Medulla oblongata (tissue), 1 donor: Measurements from ENCODE around the gene ACOXL.

Experiments
- DNase-seq: peaks from one replicate; pipeline ENCODE4 v3.0.0-alpha.2; 2015; ENCODE audit errors: extremely low spot score

The ACOXL gene

DNA sequence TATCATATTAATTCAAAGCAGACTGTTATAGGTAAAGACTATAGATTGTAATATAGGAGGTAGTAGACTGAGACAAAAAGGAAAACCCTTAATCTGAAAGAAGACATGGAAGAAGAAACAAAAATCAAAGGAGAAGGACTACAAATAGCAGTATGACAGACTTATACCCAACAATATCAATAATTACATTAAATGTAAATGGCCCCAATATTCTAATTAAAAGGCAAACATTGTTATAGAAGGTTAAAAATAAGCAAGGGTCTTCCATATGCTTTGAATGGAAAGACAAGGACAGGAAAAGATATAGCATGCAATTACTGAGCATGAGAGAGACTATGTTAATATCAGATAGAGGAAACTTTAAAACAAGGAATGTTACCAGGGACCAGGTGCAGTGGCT lies 278.8 kb downstream of the ACOXL start:
- no peak for DNase-seq

DNA sequence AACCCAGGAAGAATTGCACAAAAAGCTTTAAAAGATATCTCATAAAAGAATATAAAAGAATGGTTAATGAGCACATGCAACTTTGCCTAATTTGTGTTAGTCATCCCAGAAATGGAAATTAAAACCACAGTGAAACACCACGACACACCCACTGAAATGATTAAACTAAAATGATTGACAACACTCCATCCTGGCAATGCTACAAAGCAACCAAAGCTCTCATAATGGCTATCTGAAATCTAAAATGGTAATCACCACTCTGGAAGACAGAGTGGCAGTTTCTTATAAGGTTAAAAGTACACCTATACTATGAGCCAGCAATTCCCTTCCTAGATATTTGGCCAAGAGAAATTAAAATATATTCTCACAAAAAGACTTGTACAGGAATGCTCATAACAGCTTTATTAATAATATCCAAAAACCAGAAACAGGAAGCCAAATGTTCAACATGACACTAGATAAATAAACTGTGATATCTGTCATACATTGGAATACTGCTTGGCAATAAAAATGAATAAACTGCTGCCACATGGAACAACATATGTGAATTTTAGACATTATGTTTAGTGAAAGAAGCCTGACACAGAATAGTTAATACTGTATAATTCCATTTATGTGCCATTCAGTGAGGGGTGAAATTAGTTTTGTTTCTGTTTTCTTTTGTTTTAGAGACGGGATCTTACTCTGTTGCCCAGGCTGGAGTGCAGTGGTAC lies 283.1 kb downstream of the ACOXL start:
- DNase-seq = no peak

DNA sequence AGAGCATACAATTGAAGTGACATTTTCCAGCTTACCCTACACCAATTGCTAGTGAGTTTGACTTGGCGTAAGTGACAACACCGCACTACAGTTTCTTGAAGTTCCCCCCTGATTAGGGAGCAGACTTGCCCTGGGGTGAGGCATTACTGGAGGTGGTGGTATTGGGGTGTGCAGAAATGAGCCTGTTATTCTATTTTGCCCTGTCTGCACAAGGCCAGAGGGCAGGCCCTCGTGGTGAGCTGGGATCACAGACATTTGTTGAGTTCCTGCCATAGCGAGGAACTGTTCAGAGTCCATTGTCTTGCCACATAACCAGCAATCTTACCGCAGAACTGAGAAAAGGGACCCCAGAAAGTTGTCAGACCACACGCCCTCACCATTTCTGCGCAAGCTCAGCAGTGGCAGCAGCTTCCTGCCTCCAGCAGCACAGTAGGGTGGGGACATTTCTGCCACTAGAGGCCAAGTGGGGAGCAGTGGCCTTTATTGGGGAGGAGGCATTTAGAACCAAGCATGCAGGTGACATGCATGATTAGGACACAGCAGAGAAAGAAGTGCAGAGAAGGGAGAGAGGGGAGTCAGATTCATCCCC lies 284.8 kb downstream of the ACOXL start:
- no peak for DNase-seq

DNA sequence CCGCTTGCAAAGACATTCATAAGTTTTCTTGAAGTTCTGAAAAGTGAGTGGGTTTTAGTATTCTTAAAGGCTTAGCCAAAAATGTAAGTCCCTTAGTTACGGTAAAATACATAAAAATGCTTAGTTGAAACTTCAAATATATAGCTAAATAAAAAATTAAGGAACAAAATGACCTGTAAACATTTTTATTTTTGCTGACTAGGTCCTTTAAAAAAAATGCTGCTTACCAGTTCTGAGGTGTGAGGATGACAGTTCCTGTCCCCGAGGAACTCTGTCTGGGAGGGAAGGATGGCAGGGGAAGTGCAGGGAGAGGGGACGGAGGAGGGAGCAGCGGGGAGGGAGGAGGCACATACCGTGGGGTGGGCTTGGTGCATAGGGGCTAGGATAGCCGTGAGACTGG lies 285.5 kb downstream of the ACOXL start:
- DNase-seq = no peak

DNA sequence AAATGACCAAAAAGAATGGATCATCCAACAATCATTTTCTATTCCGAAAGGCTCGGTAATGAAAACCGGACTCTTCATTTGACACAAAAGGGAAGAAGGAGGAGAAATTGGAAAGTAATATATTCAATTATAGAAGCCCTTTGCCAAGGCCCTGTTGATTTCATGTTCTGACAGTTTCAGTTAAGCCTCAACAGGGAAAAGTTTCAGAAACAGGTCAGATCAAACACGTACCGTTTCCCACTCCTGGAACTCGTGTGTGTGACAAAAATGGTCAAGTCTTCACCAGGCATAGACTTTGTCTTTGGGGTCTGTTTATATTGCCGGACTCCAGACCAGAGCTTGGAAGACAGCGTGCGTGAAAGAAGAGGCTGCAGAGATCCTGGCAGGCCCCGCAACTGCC lies 287.0 kb downstream of the ACOXL start:
- no peak for DNase-seq

DNA sequence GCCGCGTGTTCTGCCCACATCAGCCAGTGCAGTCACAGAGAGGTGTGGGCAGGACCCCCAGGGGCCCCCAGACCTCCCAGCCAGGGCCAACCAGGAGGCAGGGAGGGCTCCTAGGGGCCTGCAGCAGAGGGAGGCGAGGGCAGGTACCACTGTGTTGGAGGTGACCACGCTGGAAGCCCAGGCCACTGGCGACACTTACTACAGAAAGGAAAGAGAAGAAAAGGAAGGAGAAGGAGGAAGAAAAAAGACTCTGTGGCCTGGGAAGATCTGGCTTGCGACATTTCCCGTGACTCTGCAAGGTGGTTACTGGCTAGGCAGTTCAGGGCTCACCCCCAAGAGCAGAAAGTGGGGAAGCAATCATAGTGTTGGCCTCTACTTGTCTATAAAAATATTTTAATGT lies 290.3 kb downstream of the ACOXL start:
- no peak for DNase-seq

DNA sequence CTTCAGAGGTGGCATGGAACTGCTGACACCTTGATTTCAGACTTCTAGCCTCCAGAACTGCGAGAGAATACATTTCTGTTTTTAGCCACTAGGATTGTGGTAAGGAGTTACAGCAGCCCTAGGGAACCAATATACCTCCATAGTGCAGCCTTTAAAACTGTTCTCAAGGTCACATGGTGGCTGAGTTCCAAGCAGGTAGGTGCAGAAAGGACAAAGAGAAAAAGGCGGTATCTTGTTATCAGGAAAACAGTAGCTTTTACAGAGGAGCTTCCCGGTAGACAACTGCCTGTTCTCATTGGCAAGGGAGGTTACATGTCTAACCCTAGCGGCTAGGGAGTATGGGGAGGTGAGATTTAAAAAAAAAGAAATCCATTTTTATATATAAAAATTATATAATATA lies 292.1 kb downstream of the ACOXL start:
- DNase-seq = no peak

DNA sequence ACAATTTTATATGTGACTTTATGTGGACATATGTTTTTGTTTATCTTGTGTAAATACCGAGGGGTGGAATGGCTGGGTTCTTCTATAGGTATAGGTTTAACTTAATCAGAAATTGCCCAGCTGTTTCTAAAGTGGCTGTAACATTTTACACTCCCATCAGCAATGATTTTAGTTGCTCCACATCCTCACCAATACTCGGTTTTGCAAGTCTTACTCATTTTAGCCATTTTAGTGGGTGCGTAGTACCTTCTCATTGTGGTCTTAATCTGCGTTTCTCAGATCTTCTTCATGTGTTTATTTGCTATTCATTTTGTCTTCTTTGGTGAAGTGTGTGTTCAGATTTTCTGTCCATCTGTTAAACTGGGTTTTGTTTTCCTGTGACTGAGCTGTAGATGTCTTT lies 292.9 kb downstream of the ACOXL start:
- no peak for DNase-seq

DNA sequence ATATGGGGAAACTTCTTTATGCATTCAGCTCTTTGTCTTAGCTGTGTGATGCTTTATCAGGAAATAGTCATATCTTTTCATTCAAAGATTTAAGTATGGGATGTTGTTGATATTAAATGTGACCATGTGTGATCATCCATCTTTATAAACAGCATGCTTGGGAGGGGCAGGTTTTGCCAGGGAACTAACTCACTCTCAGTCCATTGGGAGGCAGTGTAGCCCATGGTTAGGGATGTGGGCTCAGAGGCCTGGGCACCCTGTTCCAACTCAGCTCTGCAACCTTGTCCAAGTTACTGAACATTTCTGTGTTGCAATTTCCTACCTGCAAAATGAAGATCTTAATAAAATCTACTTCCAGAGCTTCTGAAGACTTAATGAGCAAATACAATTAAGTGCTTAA lies 296.3 kb downstream of the ACOXL start:
- DNase-seq = no peak

DNA sequence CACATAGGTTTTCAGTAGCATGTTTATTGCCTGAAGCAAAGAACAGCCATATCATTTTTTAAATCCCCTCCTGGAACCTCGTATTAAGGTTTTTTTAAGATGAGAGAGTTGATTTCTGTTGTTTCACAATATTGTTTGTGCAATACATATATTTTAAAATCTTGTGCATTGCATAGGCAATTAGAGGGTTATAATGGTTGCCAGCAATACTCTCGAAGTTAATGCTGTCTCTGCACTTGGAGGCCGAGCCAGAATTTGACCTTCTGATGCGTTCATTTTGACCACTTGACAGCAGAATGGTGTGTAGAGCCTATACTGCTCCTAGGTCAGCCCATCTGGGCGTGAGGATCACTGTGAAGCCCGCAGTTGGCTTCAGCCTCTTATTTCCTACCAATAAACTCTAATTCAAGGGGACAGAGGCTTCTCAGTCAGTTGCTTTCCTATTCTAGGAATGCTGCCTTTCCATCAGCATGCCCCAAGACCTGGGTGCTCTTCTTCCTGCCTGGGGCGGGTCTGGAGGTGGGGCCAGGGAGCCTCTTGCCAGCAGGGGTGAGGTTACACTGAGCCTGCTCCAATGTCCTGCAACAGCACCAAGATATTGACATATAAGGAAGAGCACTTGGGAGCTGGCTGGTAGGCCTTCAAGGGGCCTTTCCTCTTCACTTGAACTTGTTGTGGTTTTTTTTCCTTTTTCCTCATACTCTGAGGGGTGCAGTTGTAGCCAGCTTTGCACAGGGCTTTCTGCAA lies 297.0 kb downstream of the ACOXL start:
- DNase-seq = no peak

DNA sequence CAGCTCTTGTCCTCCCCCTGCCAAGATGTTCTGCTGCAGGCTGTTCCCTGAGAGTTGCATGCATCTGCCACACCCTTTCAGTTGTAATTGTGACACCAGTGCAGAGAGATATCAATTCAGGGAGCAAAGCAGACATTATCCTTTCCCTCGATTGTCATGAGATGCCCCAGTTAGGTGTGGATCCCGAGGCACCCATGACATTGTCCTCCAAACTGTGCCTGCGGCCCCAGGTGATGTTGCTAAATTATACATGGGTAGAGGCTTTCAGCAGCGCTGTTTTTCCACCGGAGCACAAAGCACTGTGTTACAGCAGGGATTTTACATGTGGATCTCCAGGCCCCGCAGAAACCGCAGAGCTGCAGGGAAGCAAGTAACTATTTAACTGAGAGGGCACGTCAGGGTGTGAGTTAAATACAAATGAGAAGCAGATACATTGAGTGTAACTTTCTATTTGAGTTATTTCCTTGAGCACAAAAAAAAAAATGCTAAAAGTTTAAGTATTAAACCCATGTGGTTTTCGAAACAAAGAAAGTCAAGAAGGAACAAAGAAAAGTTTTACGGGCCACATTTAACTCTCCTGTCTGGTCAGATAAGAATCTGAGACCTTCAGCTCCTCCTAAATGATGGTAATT lies 298.0 kb downstream of the ACOXL start:
- DNase-seq = no peak

DNA sequence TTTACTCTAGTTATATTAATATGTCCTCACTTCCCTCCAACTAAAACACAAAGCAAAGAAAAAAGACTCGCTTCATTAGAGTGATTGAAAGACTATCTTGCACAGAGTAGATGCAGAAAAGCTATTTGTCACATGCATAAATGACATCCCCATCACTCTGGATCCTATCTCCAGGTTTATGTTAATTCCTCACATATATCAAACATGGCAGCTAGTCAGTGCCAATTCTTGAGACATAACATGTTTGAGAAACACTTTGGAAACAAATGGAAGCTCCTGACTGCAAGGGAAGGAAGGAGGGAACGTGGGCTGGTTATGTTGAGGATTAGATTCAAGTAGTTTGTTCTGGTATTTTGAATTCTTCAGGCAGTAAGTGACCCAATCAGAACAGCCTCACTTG lies 298.6 kb downstream of the ACOXL start:
- DNase-seq = no peak

DNA sequence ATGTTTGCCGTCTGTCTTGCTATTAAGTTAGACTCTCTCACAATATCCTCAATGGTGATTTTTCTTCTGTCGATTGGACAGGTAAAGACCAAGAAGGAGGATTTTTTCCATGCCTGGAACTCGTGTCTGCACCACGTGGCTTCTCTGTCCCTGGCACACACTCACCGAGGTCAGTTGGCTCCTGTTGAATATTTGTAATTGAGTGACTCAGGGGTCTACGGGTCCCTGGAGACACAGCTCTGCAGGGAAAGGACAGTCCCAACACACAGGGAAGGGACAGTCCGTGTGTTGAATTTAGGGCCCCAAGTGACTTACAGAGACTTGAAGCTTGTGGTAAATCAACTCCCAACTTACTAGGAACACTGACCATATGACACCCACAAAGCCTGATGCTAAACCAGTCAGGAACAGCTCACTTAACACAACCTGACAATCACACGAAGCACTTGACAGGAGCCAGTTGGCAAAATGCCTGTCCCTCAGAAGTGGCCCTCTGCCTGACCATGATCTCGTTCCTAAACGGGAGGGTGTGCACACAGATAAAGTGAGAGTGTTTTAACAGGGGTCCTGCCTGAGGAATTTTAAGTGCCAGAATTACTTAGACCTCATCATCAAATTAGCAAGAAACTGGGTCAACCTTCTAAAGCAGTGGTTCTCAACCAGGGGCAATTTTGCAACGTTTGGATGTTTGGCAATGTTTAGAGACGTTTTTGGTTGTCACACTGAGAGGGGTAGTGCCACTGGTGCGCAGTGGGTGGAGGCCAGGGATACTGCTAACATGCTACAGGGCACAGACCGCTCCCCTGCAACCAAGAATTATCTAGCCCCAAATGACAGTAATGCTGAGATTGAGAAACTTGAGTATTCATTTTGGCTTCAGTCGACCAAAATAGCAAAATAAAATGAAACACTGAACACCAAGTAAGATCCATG lies 299.4 kb downstream of the ACOXL start:
- DNase-seq = no peak

DNA sequence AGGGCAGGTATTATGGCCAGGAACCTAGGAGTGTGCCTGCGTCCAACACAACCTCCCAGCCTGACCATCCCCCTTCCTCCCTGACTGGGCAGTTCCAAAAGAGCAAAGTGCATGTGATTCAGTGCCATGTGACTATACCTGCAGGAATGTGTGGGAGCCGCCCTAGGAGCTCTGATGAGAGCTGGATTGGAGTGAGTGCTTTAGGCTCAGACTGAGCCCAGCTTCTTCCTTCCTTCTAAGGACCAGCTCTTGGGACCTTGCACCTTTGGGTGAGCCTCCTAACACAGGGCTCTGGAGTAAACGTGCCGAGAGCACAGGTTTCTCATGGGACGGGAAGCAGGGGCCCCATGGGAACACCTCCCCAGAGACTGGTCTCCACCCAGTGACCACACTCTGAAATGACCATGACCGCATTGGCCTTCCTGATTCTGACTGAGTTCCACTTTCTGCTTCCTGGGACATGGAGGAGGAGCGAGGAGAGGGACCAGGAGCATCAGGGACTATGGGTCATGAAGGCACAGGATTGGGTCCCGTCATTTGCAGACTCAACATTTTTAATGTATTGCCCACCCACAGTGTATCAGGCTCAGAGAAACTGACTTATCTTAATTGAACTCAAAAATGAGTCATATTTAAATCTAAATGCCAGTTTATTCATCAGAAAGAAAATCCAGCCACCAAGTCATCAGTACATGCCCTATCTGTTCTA lies 300.5 kb downstream of the ACOXL start:
- no peak for DNase-seq

DNA sequence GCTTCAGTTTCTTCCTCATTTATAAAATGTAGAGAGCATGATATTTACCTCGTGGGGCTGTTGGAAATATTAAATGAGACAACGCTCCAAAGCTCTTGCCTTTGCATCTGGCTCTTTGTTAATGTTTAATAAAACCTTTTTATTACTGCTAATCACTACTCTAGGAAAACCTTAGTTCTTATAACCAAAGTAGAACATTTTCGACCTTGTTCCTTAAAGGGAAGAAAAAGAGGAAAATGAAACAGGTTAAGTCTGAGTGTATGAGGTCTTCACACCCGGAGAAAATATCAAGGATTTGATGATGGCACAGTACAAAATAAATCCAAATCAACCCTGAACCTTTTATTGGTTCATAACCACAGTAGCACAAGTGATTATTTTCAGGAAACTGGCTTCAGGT lies 301.8 kb downstream of the ACOXL start:
- DNase-seq = no peak

DNA sequence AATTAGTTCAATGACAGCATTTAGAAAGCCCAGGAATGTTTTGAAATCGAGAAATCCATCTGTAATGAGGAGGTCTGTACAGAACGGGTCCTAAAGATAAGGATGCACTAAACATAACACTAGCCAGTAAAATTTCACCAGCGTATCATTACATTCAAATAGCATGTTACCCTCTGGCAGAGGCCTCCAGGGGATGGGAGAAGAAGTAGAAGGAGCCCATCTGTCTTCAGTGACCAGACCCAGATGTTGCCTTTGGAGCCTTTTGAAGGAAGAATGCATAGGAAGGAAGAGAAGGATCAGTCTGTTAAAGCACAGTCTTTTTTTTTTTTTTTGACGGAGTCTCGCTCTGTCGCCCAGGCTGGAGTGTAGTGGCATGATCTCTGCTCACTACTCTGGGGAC lies 302.2 kb downstream of the ACOXL start:
- no peak for DNase-seq

DNA sequence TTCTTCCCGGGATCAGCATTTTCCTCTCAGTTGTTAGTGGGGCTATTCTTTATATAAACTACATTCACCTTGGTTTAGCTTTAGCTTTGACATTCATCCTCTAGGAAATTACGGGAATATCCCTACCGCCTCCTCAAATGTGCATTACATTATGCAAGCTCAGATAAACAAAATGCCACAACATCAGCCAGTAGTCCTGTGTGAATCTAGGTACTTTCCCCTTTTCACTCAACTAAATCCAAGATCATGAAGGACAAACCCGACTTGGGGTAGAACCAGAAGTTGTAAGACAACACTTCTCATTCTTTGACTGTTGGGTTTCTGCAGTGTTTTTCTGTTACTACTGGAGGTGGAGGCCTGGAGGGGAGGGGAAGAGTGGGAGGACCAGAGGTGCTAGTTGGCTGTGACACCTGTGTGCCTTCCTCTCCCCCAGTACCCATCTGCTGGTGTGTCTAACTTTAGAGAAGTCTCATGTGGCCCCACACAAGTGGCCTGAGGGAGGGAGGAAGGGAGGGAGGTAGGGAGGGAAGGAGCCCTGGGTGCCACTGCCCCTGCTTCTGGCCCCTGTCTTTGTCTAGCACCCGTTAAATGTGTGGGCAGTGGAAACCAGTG lies 303.6 kb downstream of the ACOXL start:
- no peak for DNase-seq

DNA sequence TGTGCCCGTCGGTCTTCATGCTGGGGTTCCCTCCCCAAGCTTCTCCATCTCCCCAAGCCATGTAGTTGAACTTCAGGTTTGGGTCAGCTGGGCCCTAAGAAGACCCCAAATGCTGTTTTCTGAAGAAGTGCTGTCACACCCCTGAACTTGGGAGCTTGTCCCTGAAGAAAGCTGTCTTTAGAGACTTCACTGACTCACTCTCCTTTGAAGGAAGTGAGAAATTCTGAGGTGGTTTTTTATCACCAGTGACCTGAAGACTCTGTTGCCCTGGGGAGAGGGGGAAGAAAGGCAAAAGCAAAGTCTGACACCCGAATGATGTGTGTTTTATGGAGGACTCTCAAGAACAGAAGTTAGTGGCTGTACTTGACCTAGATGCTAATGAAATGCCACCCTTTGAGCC lies 304.8 kb downstream of the ACOXL start:
- no peak for DNase-seq

DNA sequence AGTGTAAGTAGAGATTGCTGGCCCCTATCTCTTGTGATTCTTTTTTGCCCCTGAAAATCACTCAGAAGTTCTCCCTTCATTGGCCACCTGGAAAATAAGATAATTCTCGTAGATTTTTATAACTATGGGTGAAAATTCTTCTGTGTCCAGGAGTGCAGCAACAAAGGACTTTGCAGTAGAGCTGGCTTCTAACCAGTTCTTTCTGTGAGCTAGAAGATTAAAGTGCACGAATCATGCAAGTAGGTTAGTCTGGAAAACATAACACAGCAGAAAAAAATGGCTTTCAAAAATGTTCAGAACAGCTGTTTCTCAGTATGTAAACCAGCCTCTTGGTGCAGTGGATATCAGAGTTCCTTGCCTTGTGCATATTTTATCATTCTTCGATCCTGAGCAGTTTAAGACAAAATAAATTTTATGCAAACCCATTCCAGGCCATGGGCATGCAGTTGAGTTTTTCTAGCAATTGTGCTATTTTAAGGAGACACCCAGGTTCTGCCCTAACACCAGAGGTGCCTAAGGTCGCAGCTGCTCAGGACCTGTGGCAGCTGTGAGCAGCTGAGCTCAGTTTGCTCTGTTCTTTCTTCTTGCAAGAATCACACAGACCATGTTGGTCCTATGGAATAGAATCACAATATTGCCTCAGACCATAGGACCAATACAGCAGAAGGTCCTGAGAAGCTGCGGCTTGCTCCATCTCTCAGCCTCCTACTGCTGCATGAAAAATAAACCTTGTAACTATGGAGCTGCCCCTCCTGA lies 307.4 kb downstream of the ACOXL start:
- DNase-seq = no peak
